OCI-LY7 (cell line): ENCODE results near the gene BACH2. TPM values are rescaled to one million over a fixed set of nuclear protein-coding genes. Genes with fewer than 3 reads are reported as not detected.

Experiments used
- BruUV-seq: library from RNA; stranded (reverse); fragments of 400-500 nt; replicated peaks from 2 replicates; lab custom pipeline; 2021; lab: Mats Ljungman, UMichigan
- CTCF ChIA-PET: fragments of 300-600 bp; sonication (Branson Sonifier 250); formaldehyde crosslinking; loops from one replicate; lab custom pipeline; 2022; ENCODE audit warnings: antibody characterized with exemption; ENCODE audit not compliant: unreplicated experiment; lab: Charles Lee
- POLR2A ChIA-PET: fragments of 300-600 bp; sonication (Branson Sonifier 250); formaldehyde crosslinking; loops from one replicate; lab custom pipeline; 2022; ENCODE audit warnings: antibody characterized with exemption; lab: Charles Lee
- DNase-seq: peaks from one replicate; pipeline ENCODE4 v3.0.0-alpha.2; 2015; ENCODE audit warnings: low spot score
- H2AFZ ChIP-seq: fragments of 200-600 bp; sonication (generic), shearing (Covaris generic); 2 replicates; pipeline ENCODE4 v1.6.1; 2014; ENCODE audit warnings: mild to moderate bottlenecking, antibody characterized with exemption, low read length, moderate library complexity
- H3K27ac ChIP-seq: fragments of 200-600 bp; sonication (generic); 2 replicates; pipeline ENCODE4 v1.5.1; 2014; ENCODE audit warnings: mixed run types, low read depth, mild to moderate bottlenecking, moderate library complexity, low read length, inconsistent platforms; ENCODE audit not compliant: poor library complexity, severe bottlenecking
- H3K36me3 ChIP-seq: fragments of 200-600 bp; sonication (generic); 2 replicates; pipeline ENCODE4 v1.6.1; 2014; ENCODE audit warnings: mild to moderate bottlenecking, antibody characterized with exemption, low read length, moderate library complexity, mixed read lengths; ENCODE audit not compliant: insufficient read depth
- H3K4me1 ChIP-seq: fragments of 200-600 bp; sonication (generic); 2 replicates; pipeline ENCODE4 v1.5.1; 2014; ENCODE audit warnings: mild to moderate bottlenecking, low read length; ENCODE audit not compliant: insufficient read depth, poor library complexity, severe bottlenecking
- H3K4me2 ChIP-seq: fragments of 200-600 bp; sonication (generic); 2 replicates; pipeline ENCODE4 v1.6.1; 2014; ENCODE audit warnings: mild to moderate bottlenecking, low read length
- H3K4me3 ChIP-seq: fragments of 200-600 bp; sonication (generic); 2 replicates; pipeline ENCODE4 v1.5.1; 2014; ENCODE audit warnings: mild to moderate bottlenecking, low read depth, low read length; ENCODE audit not compliant: poor library complexity, severe bottlenecking
- H3K79me2 ChIP-seq: fragments of 200-600 bp; sonication (generic); 2 replicates; pipeline ENCODE4 v1.6.1; 2016; ENCODE audit warnings: low read depth, mild to moderate bottlenecking, low read length, moderate library complexity, mixed read lengths; ENCODE audit not compliant: insufficient read depth
- H3K9me2 ChIP-seq: fragments of 200-600 bp; sonication (generic); 2 replicates; pipeline ENCODE4 v1.6.1; 2016; ENCODE audit warnings: mild to moderate bottlenecking, low read length, mixed read lengths; ENCODE audit not compliant: insufficient read depth
- H3K9me3 ChIP-seq: fragments of 200-600 bp; sonication (generic); 2 replicates; pipeline ENCODE4 v1.6.1; 2014; ENCODE audit warnings: mild to moderate bottlenecking, mixed run types, low read length, mixed read lengths
- H4K20me1 ChIP-seq: fragments of 200-600 bp; sonication (generic); 2 replicates; pipeline ENCODE4 v1.6.1; 2014; ENCODE audit warnings: mild to moderate bottlenecking, antibody characterized with exemption, low read length, moderate library complexity, mixed read lengths; ENCODE audit not compliant: insufficient read depth
- EZH2phosphoT487 ChIP-seq: fragments of 200-600 bp; sonication (generic); IDR thresholded peaks from 2 replicates; pipeline ENCODE4 v1.6.1; 2018; ENCODE audit warnings: low read depth, borderline replicate concordance, mild to moderate bottlenecking, mixed run types, antibody characterized with exemption, low read length, moderate library complexity, mixed read lengths
- intact Hi-C: fragments of 100-400 bp; cut with micrococcal nuclease; formaldehyde crosslinking; loops from one replicate; pipeline ENCODE4 v1.10.0; 2022; ENCODE audit not compliant: unreplicated experiment
- total RNA-seq, 2 experiments: library from RNA; depleted of rRNA in 1 of 2; stranded (reverse); fragments of >200 nt in 1 of 2; shearing (Covaris generic) in 1 of 2; gene quantifications; 2 replicates each; pipeline ENCODE4 v1.2.3, GENCODE V29; 2014 to 2022
- TF ChIP-seq, protein P1 (sequence below): fragments of 200-600 bp; sonication (generic); conservative IDR thresholded peaks from 2 replicates; pipeline ENCODE4 v1.5.1; 2014; ENCODE audit warnings: mild to moderate bottlenecking, antibody characterized with exemption, low read length, moderate library complexity, mixed read lengths

The BACH2 gene
- total RNA-seq, 2 experiments from 2014 or later = 92.0 to 163 TPM

DNA sequence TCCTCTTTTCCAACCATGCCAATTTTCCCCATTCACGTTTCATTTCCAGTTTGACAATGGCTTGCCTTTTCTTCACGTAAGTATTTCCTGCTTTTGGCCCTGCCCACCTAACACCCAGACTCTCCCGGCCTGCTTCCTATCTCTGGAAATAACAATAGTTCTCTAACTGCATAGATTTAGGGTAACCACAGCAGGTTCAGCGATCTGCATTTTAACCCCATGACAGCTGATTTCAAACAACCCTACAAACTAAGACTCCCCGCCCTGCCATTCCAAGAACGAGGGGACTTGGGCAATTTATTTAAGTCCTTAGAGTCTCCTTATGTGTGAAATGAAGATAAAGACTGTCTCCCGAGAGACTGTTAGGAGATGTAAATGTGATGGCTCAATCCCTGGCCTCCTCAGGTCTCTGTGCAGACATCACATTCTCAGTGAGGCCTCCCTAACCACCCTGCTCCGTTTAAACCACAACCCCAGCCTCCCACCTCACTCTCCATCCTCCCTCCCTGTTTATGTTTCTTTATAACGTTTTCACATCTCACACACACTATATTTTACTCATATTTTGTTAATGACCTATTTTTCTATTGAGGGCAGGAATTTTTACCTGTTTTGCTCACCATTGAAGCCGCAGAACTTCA is 267.5 kb downstream of the BACH2 start:
- BruUV-seq = no TSS peak
- peaks cover 16% of the 10 kb centered on the region; the same call in 1 of the 2 replicates for H3K79me2 ChIP-seq
- no peak overlapping the region for H2AFZ ChIP-seq
- H3K4me1 ChIP-seq = no peaks in the 10 kb centered on the region
- TF ChIP-seq, protein P1, sequence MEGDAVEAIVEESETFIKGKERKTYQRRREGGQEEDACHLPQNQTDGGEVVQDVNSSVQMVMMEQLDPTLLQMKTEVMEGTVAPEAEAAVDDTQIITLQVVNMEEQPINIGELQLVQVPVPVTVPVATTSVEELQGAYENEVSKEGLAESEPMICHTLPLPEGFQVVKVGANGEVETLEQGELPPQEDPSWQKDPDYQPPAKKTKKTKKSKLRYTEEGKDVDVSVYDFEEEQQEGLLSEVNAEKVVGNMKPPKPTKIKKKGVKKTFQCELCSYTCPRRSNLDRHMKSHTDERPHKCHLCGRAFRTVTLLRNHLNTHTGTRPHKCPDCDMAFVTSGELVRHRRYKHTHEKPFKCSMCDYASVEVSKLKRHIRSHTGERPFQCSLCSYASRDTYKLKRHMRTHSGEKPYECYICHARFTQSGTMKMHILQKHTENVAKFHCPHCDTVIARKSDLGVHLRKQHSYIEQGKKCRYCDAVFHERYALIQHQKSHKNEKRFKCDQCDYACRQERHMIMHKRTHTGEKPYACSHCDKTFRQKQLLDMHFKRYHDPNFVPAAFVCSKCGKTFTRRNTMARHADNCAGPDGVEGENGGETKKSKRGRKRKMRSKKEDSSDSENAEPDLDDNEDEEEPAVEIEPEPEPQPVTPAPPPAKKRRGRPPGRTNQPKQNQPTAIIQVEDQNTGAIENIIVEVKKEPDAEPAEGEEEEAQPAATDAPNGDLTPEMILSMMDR = no peak
- no peak for TF ChIP-seq EZH2phosphoT487
- intact Hi-C loops = no loop called here
- no peaks in the 10 kb centered on the region for H4K20me1 ChIP-seq
- H3K9me3 ChIP-seq = no peaks in the 10 kb centered on the region
- DNase-seq = no peak
- H3K27ac ChIP-seq = no peak overlapping the region
- H3K4me3 ChIP-seq = no peak overlapping the region
- no peak overlapping the region for H3K4me2 ChIP-seq
- CTCF ChIA-PET = no interaction called here
- no peaks in the 10 kb centered on the region for H3K9me2 ChIP-seq
- H3K36me3 ChIP-seq = peaks cover 30% of the 10 kb centered on the region
- POLR2A ChIA-PET = no interaction called here

DNA sequence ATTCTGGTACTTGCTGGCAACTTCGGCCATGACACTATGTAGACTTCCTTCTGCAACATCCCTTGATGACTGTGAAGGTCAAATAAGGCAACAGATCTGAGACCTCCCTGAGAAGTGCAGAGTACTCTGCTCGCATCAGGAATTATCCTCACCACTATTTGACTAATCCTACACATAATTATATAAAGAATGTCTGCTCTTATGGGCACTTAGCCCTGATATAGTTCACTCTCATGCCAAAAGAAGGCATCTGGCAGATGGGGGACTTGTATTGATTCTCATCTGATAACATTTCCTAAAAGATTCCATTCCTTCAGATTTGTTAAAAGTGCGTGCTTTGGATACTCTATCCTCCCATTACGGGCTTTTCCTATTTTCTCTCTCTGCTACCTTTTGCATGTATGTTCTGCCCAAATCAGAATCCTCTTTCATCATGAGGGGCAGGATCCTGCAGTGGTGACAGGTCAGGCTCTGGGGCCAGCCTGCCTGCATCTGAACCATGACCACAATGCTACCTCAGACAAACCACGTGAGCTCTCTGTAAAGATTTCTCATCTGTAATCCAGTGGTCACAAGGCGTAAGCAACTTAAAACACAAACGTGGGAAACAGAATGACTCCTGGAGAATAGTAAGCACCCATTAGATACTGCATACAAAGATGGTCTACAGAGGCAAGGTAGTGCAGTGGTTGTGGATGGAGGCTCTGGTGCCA is 268.4 kb downstream of the BACH2 start:
- CTCF ChIA-PET = no interaction called here
- Histone ChIP-seq H3K4me3 (no peak overlapping the region), H3K9me3 (no peaks in the 10 kb centered on the region), H3K9me2 (no peaks in the 10 kb centered on the region), H4K20me1 (no peaks in the 10 kb centered on the region), H3K27ac (no peak overlapping the region), H3K4me1 (no peaks in the 10 kb centered on the region), H3K79me2 (peaks cover 16% of the 10 kb centered on the region; the same call in 1 of the 2 replicates), H3K36me3 (peaks cover 21% of the 10 kb centered on the region), H2AFZ (no peak overlapping the region), H3K4me2 (no peak overlapping the region)
- no TSS peak for BruUV-seq
- intact Hi-C loops = no loop called here
- no peak for TF ChIP-seq EZH2phosphoT487
- TF ChIP-seq, protein P1 = no peak
- DNase-seq = no peak
- POLR2A ChIA-PET = no interaction called here

DNA sequence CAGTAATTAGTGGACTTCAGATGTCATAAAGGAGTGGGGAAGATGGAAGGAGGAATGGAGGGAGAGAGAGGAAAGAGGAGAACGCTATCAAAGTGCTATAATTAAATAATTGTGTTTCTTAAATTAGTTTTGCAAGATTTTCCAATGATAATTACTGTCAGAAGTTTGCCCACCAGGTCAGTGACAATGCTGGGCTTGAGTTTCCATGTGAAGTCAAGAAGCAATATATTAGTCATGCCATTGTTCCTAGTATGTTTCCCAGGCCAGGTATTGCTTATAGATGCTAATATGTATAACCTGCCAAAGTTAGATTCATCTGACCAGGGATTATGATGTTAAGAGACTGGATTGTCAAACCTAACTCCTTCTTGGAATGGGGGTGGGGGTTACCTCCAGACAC is 270.4 kb downstream of the BACH2 start:
- Histone ChIP-seq H3K4me1 (no peaks in the 10 kb centered on the region), H2AFZ (no peak overlapping the region), H4K20me1 (no peaks in the 10 kb centered on the region), H3K79me2 (peaks cover 16% of the 10 kb centered on the region; the same call in 1 of the 2 replicates), H3K27ac (no peak overlapping the region), H3K36me3 (peaks cover 27% of the 10 kb centered on the region), H3K9me2 (no peaks in the 10 kb centered on the region), H3K9me3 (no peaks in the 10 kb centered on the region), H3K4me2 (no peak overlapping the region), H3K4me3 (no peak overlapping the region)
- DNase-seq = no peak
- no TSS peak for BruUV-seq
- ChIA-PET CTCF (no interaction called here), POLR2A (interaction anchor here (0.9 kb wide), 1 partner anchor 19 kb away, joined by 3 read pairs; no protein-coding TSS in a partner anchor)
- TF ChIP-seq EZH2phosphoT487 = no peak
- TF ChIP-seq, protein P1 = no peak
- intact Hi-C loops = no loop called here
